Measurements from ENCODE around the gene GRAP2.

- TF ChIP-seq ATF1 (CRISPR knock-in tag; IDR thresholded peaks at IDR 0.05) (no peak), PRDM10 (CRISPR knock-in tag; IDR thresholded peaks at IDR 0.05; ENCODE audit: low read depth) (no peak), FOXK1 (CRISPR knock-in tag; IDR thresholded peaks at IDR 0.05; ENCODE audit: borderline replicate concordance, low read depth) (no peak), FOXK2 (IDR thresholded peaks at IDR 0.05) (no peak), ATF7 (IDR thresholded peaks at IDR 0.05) (no peak), ATF7 (CRISPR knock-in tag; IDR thresholded peaks at IDR 0.05) (no peak), AFF4 (CRISPR knock-in tag; IDR thresholded peaks at IDR 0.05) (no peak), ZBTB33 (CRISPR knock-in tag; IDR thresholded peaks at IDR 0.05) (no peak), ZNF432 (CRISPR knock-in tag; IDR thresholded peaks at IDR 0.05; ENCODE audit: borderline replicate concordance) (no peak), MXI1 (IDR thresholded peaks at IDR 0.05; ENCODE audit: borderline replicate concordance, low read depth, low read length) (no peak), ZNF891 (CRISPR knock-in tag; IDR thresholded peaks at IDR 0.05) (no peak), STAG1 (CRISPR knock-in tag; IDR thresholded peaks at IDR 0.05) (no peak)
Observed at GRCh38 chr22:39965748-39966147, 64.9 kb downstream of the GRAP2 start.

Data from HepG2 (cell line).